DMS153 (cell line): ENCODE data around the gene CLTRN.
"Not testable (repeated sequence)": the region's sequence is repeated elsewhere in the genome, so short reads cannot be mapped to it uniquely, and the experiment has no call there.

Experiments used
- DNase-seq: peaks from one replicate; lab custom pipeline; 2025; lab: John Stamatoyannopoulos, UW

Gene CLTRN

DNA sequence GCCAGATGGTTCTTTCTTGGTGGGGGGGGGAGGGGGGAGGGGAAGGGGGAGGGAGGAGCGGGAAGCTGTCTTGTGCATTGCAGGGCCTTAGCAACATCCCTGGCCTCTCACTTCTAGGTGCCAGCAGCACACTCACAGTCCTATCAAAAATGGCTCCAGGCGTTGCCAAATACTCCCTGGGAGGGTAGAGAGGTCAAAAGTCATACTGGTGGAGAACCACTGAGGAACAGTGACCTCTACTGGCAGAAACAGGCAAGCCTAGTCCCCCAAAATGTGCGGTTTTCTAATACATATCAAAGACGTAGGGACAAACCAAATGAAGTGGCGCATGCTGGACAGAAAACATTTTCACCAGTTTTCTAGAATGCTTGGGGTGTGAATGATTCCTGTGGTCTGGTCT lies 17.1 kb downstream of the CLTRN start:
- not testable (repeated sequence) for DNase-seq

DNA sequence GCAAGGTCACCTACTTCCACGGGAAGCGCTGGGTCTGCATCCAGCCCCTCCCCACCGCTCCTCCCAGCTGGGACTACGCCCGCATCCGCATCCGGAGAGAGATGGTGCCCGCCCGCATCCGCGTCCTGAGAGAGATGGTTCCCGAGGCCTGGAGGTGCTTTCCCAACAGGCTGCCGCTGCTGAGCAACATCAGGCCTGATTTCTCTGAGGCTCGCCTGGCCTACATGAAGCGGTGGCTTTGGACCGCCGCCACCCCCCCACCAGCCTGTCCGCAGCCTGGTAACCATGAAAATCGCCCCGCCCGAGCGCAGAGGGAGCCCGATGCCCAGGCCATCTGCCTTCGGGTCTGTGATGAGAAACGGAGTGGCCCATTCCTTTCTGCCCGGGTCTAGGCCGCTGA lies 18.1 kb downstream of the CLTRN start:
- no peak for DNase-seq

DNA sequence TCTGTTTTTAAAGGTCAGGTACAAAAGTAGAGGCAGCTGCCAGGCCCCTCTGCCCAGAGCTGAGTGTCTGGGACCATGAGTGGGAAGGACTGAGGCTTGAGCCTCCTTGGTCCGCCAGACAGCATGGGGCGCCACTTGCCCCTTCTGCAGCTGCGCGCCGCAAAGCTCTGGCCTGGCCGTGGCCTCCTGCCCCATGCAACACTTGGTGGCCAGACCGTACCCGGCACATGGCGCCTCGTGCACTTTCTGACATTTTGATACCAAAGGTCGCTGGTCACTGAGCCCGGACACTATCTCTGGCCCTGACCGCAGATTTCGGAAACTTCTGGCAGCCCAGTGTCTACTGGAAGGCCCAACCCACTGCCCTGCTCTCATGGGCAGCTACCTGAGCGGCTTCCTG lies 18.6 kb downstream of the CLTRN start:
- DNase-seq = no peak

- no peak for DNase-seq
Measured at GRCh38 chrX:15645266-15645665, 19.3 kb downstream of the CLTRN start.

- DNase-seq = no peak
Measured at GRCh38 chrX:15644560-15644872, 20.1 kb downstream of the CLTRN start.

DNA sequence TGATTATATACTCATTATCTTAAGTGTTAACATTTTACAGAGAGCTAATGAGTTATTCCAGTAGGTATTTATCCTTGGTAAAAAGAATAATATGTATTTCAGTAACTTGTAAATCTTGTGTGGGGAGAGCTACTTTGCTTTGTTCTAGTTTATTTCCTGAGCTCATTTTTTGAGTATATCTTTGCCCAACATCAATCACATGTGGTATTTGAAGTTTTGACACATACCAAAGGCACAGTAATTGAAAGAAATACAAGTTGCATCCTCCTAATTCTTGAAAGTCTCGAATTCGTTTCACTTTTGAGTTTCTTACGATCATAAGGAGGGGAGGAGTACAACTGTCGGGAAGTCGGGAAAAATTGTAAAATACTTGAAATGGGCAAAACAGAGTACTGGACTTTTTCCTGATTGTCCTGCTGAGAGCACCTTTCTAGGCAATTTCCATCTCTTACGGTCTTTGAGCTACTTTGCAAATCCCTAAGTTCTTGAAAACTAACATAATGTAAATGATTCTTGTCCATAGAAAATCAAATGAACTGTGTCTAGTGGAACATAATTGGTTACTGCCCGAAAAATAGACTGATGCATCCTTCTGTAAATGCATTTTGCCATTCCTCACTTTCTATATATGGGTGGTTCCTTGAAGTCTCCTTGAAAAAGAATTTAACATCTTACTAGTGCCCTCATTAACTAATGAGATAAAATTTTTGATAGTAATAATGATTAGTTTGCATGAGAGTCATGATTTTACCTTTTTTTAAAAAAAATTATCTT lies 20.6 kb downstream of the CLTRN start:
- DNase-seq = no peak

- no peak for DNase-seq
Measured at GRCh38 chrX:15631637-15632036, 33.0 kb downstream of the CLTRN start.

- no peak for DNase-seq
Measured at GRCh38 chrX:15623054-15623453, 41.6 kb downstream of the CLTRN start.

- DNase-seq = no peak
Measured at GRCh38 chrX:15619053-15619755, 45.4 kb downstream of the CLTRN start.

- no peak for DNase-seq
Measured at GRCh38 chrX:15617111-15617510, 47.5 kb downstream of the CLTRN start.

- no peak for DNase-seq
Measured at GRCh38 chrX:15616531-15616930, 48.1 kb downstream of the CLTRN start.

GRCh38 chrX:15607067-15607466 lies 57.5 kb downstream of the CLTRN start:
- no peak for DNase-seq

- DNase-seq = no peak
Measured at GRCh38 chrX:15606136-15606535, 58.5 kb downstream of the CLTRN start.

- no peak for DNase-seq
Measured at GRCh38 chrX:15605226-15605625, 59.4 kb downstream of the CLTRN start.

- no peak for DNase-seq
Measured at GRCh38 chrX:15602761-15603160, 61.8 kb downstream of the CLTRN start.

GRCh38 chrX:15601932-15602331 lies 62.7 kb downstream of the CLTRN start:
- no peak for DNase-seq

DNA sequence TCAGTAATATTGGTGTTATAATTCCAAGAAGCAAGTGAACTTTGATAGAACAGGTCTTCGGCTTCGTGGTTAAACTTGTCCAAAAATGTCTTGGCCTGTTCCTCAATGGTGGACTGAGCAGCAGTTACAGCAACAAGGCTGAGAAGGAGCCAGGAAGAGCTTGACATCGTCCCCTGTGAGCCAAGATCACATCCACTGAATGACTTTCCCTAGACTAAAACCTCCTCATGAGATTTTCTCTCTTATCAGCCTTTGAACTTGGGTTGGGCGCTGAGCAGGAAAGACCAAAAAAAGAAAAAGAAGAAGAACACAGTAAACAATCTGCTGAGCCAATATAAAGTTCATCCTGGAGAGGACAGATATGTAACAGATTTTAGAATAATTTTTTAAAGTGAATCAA lies 63.9 kb downstream of the CLTRN start, which contains the start of gene ACE2:
ACE2 (minus strand) TSS at position 216 of the 400 bp plus-strand sequence; CDS start at position 167, 49 bp downstream.
- no peak for DNase-seq

DNA sequence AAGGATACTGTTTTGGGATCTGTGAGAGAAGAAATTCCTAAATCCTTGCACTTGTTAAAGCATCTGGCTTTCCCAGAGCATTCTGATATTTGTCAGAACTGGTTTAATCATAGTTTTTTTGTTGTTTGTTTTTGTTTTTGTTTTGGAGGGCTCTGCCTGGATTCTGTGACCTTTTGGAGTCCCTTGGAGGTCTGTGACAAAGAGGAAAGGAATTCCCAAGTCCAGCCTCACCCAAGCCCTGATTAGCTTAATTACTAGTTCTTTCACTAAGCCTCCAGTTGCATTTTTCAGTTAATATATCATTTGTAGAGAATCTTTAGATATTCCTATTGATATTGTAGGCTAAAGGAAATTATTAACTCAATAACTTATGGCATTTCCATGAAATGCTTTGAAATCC lies 64.6 kb downstream of the CLTRN start:
- DNase-seq = no peak

- DNase-seq = no peak
Measured at GRCh38 chrX:15599461-15599860, 65.1 kb downstream of the CLTRN start.

DNA sequence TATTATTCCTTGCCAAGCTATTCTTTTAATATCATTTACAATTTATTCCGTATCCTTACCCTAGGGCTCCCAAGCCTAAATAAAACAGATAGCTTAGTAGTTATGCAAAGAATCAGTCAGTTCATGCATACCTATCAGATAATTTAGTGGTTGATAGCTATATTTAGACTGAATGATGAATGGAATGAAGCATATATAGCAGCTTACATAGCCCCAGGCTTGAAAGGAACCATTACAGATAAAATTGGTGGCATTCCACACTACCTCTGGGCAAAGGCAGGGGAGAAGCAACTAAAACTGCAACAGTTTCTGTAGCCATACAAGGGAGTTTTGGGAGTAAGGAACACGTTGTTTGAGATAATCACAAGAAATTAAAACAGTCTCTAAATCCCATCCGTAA lies 66.6 kb downstream of the CLTRN start:
- DNase-seq = no peak

DNA sequence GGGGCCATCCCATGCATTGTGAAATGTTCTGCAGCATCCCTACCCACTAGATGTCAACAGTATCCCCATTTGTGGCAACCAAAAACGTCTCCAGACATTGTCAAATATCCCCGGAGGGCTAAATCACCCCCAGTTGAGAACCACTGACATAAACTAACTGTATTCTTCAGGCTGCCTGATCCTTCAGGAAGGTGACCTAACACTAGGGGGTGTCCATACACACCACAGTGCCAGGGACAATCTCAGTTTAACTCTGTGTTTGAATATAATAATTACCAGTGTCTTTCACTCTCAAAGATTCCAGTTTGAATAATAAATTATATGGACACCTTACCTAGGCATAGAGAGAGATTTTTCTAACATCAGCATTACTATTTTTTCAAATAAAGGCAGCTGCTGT lies 70.2 kb downstream of the CLTRN start:
- DNase-seq = no peak

DNA sequence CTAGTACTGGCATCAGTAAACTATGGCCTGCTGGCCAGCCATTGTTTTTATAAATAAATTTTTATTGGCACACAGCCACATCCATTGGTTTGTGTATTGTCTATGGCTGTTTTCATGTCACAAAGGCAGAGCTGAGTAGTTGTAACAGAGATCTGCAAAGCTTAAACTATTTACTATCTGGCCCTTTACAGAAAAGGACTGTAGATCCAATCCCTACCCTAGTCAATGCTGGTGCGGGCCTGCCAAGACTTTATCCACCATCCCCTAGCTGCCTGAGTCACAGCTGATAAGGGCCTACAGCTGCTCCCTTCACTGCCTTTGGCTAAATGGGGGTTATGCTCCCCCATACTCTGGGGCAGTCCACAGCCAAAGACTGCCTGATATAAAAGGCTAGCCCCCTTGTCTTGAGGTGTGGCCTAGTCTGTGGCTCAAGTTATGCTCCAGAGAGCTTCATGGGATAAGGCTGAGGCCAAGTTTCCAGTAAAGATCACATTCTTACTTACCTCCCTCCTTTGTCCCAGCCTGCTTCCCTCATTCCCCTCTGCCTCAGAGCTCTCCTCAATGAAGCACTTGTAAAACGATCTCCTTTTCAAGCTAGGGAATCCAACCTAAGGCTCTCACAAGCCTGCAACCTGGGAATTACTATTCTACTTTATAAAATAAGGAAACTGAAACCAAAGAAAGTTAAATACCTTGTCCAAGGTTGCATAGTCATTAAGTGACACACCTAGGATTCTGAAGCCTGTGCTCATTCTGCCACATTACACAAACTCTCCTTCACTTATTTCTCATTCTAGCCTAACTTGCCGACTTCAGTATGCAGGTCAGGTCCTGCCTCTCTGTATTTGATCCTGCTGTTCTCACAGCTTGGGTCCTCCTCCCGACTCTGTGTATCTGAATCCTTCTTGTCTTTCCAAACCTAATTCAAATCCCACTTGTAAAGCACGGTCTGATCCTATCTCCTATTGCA lies 84.5 kb downstream of the CLTRN start:
- DNase-seq = no peak
